Osteoblast (primary cell): ENCODE data around the gene NXNL2. TPM values are rescaled to one million over a fixed set of nuclear protein-coding genes. Genes with fewer than 3 reads are reported as not detected.

ENCODE experiments used
- DNase-seq: peaks from one replicate; pipeline ENCODE4 v3.0.0; 2011; ENCODE audit warnings: low spot score, mixed read lengths; ENCODE audit not compliant: insufficient read length; ENCODE audit errors: missing footprints
- H2AFZ ChIP-seq: 2 replicates; pipeline ENCODE4 v1.6.0; 2011; ENCODE audit warnings: mild to moderate bottlenecking, low read length
- H3K27ac ChIP-seq: 2 replicates; pipeline ENCODE4 v1.5.1; 2011; ENCODE audit warnings: mild to moderate bottlenecking, low read depth, low read length, moderate library complexity
- H3K27me3 ChIP-seq: 2 replicates; pipeline ENCODE4 v1.6.0; 2012; ENCODE audit warnings: mild to moderate bottlenecking, control low read depth, inconsistent platforms, low read length, moderate library complexity; ENCODE audit not compliant: insufficient read depth
- H3K36me3 ChIP-seq: 2 replicates; pipeline ENCODE4 v1.5.1; 2011; ENCODE audit warnings: mild to moderate bottlenecking, low read length, control low read depth, moderate library complexity; ENCODE audit not compliant: insufficient read depth
- H3K4me1 ChIP-seq: 2 replicates; pipeline ENCODE4 v1.5.1; 2011; ENCODE audit warnings: mild to moderate bottlenecking, low read length, control low read depth, moderate library complexity; ENCODE audit not compliant: insufficient read depth
- H3K4me2 ChIP-seq: 2 replicates; pipeline ENCODE4 v1.6.0; 2011; ENCODE audit warnings: mild to moderate bottlenecking, low read length; ENCODE audit not compliant: insufficient read depth
- H3K4me3 ChIP-seq: fragments of 200-600 bp; sonication (generic); 3 replicates; pipeline ENCODE4 v1.5.1; 2012; ENCODE audit warnings: mild to moderate bottlenecking, low read length, inconsistent platforms; ENCODE audit not compliant: insufficient read depth
- H3K79me2 ChIP-seq: 2 replicates; pipeline ENCODE4 v1.6.0; 2012; ENCODE audit warnings: mild to moderate bottlenecking, low read length, control low read depth, inconsistent platforms; ENCODE audit not compliant: insufficient read depth
- H3K9me3 ChIP-seq: 2 replicates; pipeline ENCODE4 v1.5.1; 2011; ENCODE audit warnings: low read depth, low read length, control low read depth
- H4K20me1 ChIP-seq: 2 replicates; pipeline ENCODE4 v1.6.0; 2012; ENCODE audit warnings: mild to moderate bottlenecking, low read length, control low read depth; ENCODE audit not compliant: insufficient read depth
- total RNA-seq: library from RNA; depleted of rRNA; stranded (reverse); fragments of >200 nt; gene quantifications from 2 replicates; pipeline ENCODE4 v1.2.3, GENCODE V29; 2012
- TF ChIP-seq, protein P1 (sequence below): IDR thresholded peaks from 2 replicates; pipeline ENCODE4 v1.5.1; 2011; ENCODE audit warnings: mild to moderate bottlenecking, low read depth, low read length, moderate library complexity; ENCODE audit errors: extremely low read depth

The NXNL2 gene
- total RNA-seq, 1 donor: 3.3 TPM

DNA sequence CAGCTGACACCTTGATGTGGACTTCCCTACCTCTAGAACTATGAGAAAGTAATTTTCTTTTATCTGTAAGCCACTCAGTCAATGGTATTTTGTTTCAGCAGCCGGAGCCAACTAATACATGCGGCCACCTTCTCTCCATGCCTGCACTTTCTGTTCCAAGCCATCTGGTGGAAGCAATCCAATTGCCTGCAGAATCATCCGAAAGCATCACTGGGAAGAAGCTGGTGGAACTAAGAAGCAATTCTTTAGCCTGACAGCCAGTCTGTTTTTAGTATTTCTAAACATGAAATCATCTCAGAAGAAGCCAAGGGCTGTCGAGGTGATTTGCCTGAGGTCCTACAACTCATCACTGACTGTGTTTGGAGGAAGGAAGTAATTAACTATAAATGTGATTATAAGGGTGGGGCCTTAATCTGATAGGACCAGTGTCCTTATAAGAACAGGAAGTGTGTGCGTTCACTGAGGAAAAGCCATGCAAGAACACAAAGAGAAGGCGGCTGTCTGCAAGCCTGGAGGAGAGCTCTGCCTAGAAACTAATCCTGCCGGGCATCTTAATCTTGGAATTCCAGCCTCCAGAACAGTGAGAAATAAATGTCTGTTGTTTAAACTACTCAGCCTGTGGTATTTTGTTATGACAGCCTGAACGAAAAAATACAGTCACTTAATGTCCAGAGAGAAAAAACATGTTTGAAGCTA lies 49.1 kb downstream of the NXNL2 start:
- H3K27ac ChIP-seq: peak overlapping the region; percentile 45
- H3K4me2 ChIP-seq: peak overlapping the region; percentile 63
- H4K20me1 ChIP-seq: no peaks in the 10 kb centered on the region
- DNase-seq: peak; percentile 38
- no peaks in the 10 kb centered on the region for H3K79me2 ChIP-seq
- no peaks in the 10 kb centered on the region for H3K36me3 ChIP-seq
- no peaks in the 10 kb centered on the region for H3K9me3 ChIP-seq
- H2AFZ ChIP-seq: no peak overlapping the region
- no peaks in the 10 kb centered on the region for H3K27me3 ChIP-seq
- peak overlapping the region; percentile 8 for H3K4me3 ChIP-seq
- TF ChIP-seq, protein P1, sequence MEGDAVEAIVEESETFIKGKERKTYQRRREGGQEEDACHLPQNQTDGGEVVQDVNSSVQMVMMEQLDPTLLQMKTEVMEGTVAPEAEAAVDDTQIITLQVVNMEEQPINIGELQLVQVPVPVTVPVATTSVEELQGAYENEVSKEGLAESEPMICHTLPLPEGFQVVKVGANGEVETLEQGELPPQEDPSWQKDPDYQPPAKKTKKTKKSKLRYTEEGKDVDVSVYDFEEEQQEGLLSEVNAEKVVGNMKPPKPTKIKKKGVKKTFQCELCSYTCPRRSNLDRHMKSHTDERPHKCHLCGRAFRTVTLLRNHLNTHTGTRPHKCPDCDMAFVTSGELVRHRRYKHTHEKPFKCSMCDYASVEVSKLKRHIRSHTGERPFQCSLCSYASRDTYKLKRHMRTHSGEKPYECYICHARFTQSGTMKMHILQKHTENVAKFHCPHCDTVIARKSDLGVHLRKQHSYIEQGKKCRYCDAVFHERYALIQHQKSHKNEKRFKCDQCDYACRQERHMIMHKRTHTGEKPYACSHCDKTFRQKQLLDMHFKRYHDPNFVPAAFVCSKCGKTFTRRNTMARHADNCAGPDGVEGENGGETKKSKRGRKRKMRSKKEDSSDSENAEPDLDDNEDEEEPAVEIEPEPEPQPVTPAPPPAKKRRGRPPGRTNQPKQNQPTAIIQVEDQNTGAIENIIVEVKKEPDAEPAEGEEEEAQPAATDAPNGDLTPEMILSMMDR: no peak
- peaks cover 25% of the 10 kb centered on the region for H3K4me1 ChIP-seq

DNA sequence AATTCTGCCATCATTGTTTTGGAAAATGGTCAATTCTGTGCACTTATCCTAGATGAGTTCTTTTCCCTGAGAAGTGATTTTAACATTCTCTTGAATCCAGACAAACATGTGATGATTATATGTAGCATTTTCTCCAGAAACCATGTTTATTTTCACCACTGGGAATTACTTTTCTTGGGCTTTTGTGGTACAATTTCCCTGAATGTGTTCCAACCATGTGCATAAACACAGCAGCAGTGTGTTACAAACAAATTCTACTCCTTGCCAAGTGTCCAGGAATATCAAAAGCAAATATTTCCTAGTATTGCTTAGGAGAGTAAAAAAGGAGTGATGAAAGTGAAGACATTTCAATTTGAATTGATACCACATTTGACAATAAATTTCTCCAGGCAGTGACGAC lies 50.4 kb downstream of the NXNL2 start:
- DNase-seq: no peak
- H3K4me1 ChIP-seq: peaks cover 25% of the 10 kb centered on the region
- no peaks in the 10 kb centered on the region for H3K27me3 ChIP-seq
- no peak overlapping the region for H3K27ac ChIP-seq
- no peaks in the 10 kb centered on the region for H3K79me2 ChIP-seq
- no peaks in the 10 kb centered on the region for H3K9me3 ChIP-seq
- no peak overlapping the region for H2AFZ ChIP-seq
- no peaks in the 10 kb centered on the region for H4K20me1 ChIP-seq
- H3K36me3 ChIP-seq: no peaks in the 10 kb centered on the region
- no peak overlapping the region for H3K4me2 ChIP-seq
- TF ChIP-seq, protein P1: no peak
- no peak overlapping the region for H3K4me3 ChIP-seq

DNA sequence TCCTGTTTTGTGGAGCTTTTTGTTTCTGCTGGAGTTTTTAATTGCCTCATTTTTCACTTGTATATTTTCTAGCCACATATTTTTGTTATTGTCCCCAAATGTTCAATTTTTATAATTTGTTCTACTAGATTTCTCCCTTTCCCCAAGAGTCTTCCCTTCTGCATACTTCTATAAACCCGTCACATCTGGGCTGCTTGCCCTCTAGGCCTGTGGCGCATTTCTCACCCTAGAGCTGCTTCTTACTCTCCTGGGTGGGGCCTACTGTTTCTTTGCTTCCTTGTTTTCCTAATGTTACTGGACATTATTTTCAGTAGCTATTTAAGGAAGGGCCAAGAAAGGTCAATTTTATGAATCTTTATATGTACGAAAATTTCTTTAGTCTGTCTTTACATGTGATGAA lies 51.5 kb downstream of the NXNL2 start:
- TF ChIP-seq, protein P1: no peak
- H4K20me1 ChIP-seq: no peaks in the 10 kb centered on the region
- peak; percentile 87 for DNase-seq
- H2AFZ ChIP-seq: no peak overlapping the region
- no peaks in the 10 kb centered on the region for H3K27me3 ChIP-seq
- no peaks in the 10 kb centered on the region for H3K36me3 ChIP-seq
- no peak overlapping the region for H3K4me2 ChIP-seq
- H3K79me2 ChIP-seq: no peaks in the 10 kb centered on the region
- no peak overlapping the region for H3K4me3 ChIP-seq
- H3K27ac ChIP-seq: peak overlapping the region; percentile 47
- H3K9me3 ChIP-seq: no peaks in the 10 kb centered on the region
- peaks cover 25% of the 10 kb centered on the region for H3K4me1 ChIP-seq

DNA sequence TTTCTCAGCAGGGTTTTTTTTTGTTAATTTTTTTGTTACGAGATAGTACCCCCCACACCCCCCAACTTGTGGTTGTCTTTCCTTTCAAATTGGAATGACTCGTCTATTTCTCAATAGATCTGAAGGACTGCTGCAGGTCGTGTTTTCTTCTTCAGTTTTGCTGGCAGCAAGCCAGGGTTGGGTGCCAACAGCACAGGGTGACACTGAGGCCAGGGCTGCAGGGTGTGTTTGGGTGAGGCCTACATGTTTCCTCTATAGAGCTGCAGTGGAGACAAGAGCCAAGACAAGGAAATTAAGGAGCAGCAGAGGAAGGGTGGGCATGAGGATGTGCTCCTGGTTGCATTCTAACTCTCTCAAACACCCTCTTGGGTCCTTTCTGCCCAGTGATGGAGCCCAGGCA lies 52.2 kb downstream of the NXNL2 start:
- Histone ChIP-seq H3K4me2 (no peak overlapping the region), H3K27ac (peak overlapping the region; percentile 47), H2AFZ (no peak overlapping the region), H3K36me3 (no peaks in the 10 kb centered on the region), H3K79me2 (no peaks in the 10 kb centered on the region), H3K9me3 (no peaks in the 10 kb centered on the region), H3K4me3 (no peak overlapping the region), H3K27me3 (no peaks in the 10 kb centered on the region), H3K4me1 (peaks cover 25% of the 10 kb centered on the region), H4K20me1 (no peaks in the 10 kb centered on the region)
- peak; percentile 8 for DNase-seq
- TF ChIP-seq, protein P1: no peak
